ENCODE results near the gene SLC38A10. TPM values are rescaled to one million over a fixed set of nuclear protein-coding genes. Genes with fewer than 3 reads are reported as not detected.

Gene SLC38A10
- total RNA-seq, 1 donor from 2014 or later, result 105 TPM

DNA sequence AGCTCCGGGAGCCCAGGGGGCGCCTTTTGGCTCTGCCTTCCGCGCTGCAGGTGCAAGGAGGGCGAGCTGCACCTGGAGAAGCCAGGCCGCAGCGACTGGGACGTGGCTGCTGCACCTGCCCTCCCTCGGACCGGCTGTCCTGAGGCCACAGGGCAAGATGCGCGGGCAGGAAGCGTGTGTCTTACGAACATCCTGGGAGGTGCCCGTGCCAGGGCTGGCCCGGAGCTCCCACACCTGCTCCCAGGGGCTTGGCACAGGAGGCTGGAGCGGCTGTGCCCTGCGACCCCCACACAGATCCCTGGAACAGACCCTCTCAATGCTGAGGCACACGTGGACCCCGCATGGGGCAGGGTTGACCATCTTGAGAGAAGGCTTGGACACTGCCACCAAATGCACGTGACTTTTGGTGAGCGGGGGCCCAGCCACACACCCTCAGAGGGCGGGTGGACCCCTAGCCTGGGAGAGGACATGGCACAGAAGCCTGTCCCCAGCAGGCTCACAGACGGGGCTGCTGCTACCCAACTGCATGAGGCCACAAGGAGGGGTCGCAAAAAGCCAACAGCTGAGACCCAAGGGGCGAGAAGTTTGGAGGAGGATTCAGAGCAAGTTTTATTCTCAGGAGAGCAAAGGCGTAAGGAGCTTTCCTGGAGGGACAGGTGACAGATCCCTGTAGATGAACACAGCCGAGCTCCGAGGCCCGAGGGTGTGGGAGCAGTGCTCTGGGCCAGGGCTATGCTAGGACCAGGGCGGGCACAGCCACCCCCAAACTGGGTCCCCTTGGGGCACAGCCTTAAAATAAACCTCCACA lies 44.6 kb downstream of the SLC38A10 start:
- Mint-ChIP-seq H3K36me3 (ENCODE audit: low read depth) (peaks cover 18% of the 10 kb centered on the region), H3K27ac (no peak overlapping the region)

DNA sequence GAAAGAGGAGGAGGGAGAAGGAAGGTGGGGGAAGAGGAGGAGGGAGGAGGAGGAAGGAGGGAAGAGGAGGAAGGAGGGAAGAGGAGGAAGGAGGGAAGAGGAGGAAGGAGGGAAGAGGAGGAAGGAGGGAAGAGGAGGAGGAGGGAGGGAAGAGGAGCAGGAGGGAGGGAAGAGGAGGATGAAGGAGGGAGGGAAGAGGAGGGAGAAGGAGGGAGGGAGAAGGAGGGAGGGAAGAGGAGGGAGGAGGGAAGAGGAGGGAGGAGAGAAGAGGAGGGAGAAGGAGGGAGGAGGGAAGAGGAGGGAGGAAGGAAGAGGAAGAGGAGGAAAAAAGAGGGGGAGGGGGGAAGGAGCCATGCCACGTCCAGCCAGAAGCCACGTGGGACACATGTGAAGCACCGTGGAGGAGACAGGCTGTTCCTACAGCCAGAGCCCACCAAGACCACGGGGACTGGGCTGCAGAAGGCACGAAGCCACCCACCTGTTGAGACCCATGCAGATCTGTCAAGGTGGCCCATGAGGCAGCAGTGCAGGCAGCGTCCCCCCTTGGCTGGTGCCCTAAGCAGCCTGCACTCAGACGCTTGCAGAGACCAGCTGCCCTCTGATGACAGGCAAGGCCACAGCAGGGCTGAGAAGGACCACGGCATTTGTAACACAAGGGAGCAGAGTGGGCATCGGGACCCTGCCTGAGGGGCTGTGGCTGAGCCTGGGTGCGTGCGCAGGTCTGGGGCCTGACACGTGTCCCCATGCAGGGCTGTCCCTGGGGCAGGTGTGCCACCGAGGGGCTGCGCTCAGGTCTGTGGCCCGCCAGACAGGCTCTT lies 45.7 kb downstream of the SLC38A10 start:
- Mint-ChIP-seq H3K4me3 (no peak overlapping the region), H3K27ac (no peak overlapping the region), H3K36me3 (ENCODE audit: low read depth) (peaks cover 23% of the 10 kb centered on the region), H3K4me1 (peaks cover 10% of the 10 kb centered on the region), H3K9me3 (no peaks in the 10 kb centered on the region), H3K27me3 (no peaks in the 10 kb centered on the region)
- intact Hi-C loops (cut with micrococcal nuclease), result loop anchor here (5.0 to 10.0 kb wide), 4 partner anchors 75 to 303 kb away; partner anchors contain the start of gene FAAP100
- no peak for DNase-seq

More for the DNA sequence above, 44.6 kb downstream of the SLC38A10 start:
- no peak overlapping the region for H3K4me3 Mint-ChIP-seq
- H3K27me3 Mint-ChIP-seq, result no peaks in the 10 kb centered on the region
- intact Hi-C loops (cut with micrococcal nuclease), result loop anchor here (5.0 to 10.0 kb wide), 3 partner anchors 74 to 302 kb away; partner anchors contain the start of gene FAAP100
- DNase-seq, result no peak
- H3K9me3 Mint-ChIP-seq, result no peaks in the 10 kb centered on the region
- peaks cover 10% of the 10 kb centered on the region for H3K4me1 Mint-ChIP-seq

DNA sequence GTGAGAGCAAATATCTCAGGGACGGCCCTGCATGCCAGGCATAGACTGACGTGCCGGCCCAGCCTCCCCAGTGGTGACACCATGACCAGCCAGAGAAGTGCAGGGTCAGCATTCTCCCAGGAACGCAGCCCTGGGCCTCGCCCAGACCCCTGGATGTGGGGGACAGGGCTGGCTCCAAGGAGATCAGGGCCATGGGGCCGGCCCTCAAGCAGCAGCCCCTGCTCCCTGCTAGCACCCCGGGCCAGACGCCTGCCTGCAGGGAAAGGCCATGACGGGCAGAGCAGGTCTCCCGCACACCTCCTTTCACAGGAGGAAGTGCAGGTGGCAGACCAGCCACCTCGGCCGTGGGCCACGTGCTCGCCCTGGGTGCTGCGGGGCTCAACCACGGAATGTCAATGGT lies 46.5 kb downstream of the SLC38A10 start:
- no peaks in the 10 kb centered on the region for H3K27me3 Mint-ChIP-seq
- DNase-seq, result no peak
- H3K36me3 Mint-ChIP-seq (ENCODE audit: low read depth), result peaks cover 22% of the 10 kb centered on the region
- no peaks in the 10 kb centered on the region for H3K9me3 Mint-ChIP-seq
- no peak overlapping the region for H3K4me3 Mint-ChIP-seq
- intact Hi-C loops (cut with micrococcal nuclease), result loop anchor here (10.0 kb wide), 1 partner anchor 224 kb away; no protein-coding TSS in a partner anchor
- peaks cover 6% of the 10 kb centered on the region for H3K4me1 Mint-ChIP-seq
- H3K27ac Mint-ChIP-seq, result no peak overlapping the region

DNA sequence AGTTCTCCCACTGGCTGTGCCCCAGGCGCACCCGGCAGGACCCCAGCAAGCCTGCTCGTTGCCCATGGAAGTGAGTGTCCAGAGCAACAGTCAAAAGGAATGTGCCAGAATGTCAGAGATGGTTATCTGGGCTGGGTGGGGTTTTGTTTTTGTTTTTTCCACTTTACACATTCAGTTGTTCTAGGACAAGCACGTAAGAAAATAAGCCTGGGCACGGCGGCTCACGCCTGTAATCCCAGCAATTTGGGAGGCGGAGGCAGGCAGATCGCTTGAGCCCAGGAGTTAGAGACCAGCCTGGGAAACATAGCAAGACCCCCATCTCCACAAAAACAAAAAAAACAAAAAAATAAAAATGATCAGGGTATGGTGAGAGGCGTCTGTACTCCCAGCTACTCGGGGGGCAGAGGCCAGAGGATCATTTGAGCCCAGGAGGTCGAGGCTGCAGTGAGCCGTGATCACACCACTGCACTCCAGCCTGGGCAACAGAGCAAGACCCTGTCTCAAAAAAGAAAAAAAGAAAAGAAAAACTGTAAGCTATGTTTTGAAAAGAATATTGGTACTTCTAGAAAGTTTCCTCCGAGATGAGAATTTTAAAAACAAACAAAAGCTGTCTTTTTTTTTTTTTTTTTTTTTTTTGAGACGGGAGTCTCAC lies 47.6 kb downstream of the SLC38A10 start:
- Mint-ChIP-seq H3K36me3 (ENCODE audit: low read depth) (peaks cover 13% of the 10 kb centered on the region), H3K9me3 (no peaks in the 10 kb centered on the region), H3K27ac (no peak overlapping the region), H3K4me1 (no peaks in the 10 kb centered on the region), H3K4me3 (no peak overlapping the region), H3K27me3 (no peaks in the 10 kb centered on the region)
- intact Hi-C loops (cut with micrococcal nuclease), result loop anchor here (10.0 kb wide), 1 partner anchor 223 kb away; no protein-coding TSS in a partner anchor
- no peak for DNase-seq

DNA sequence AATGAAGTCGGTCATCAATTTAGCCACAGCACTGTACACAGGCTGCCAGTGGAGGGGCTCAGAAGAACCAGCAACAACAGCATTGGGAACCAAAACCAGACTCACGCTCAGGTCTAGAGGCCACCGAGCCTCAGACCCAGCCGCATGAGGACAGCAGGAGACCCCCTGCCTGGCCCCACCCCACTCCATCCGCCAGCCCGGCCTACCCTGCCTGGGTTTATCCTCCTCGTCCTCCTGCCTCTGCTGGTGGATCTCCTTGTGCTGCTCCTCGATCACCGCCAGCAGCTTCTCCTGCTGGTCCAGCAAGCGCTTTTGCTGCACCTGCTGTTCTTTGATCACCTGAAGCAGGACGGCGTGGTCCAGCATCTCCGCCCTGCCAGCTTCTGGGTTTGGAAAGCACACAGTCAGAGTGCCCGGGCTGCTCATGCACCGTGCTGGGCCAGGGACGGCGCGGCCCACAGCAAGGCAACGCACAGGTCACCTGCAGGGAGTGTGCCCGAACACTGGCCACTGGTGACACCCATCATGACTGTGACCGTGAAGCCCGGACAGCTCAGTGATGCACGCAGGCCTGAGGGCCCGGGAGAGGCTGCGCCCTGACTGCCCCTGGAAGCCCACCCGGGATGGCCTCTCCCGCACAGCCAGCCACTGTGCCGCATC lies 48.3 kb downstream of the SLC38A10 start:
- intact Hi-C loops (cut with micrococcal nuclease), result loop anchor here (10.0 kb wide), 1 partner anchor 222 kb away; no protein-coding TSS in a partner anchor
- H3K27ac Mint-ChIP-seq, result no peak overlapping the region
- no peak for DNase-seq
- H3K27me3 Mint-ChIP-seq, result no peaks in the 10 kb centered on the region
- H3K9me3 Mint-ChIP-seq, result no peaks in the 10 kb centered on the region
- H3K36me3 Mint-ChIP-seq (ENCODE audit: low read depth), result peaks cover 15% of the 10 kb centered on the region
- H3K4me3 Mint-ChIP-seq, result no peak overlapping the region
- peaks cover 3% of the 10 kb centered on the region for H3K4me1 Mint-ChIP-seq

DNA sequence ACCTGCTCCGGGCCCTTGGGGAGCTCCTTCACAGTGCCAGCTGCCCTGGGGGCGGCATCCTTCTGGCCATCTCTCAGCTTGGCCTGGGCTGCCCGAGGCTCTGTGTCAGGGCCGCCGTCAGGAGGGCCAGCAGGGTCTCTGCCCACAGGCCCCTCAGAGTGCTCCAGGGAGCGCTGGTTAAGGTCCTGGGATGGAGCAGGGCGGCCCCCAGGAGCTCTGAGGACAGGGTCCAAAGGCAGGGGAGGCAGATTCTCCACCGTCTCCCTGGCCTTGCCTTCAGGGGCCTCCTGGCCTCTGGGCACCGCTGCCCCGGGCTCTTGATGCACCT lies 48.8 kb downstream of the SLC38A10 start:
- Mint-ChIP-seq H3K36me3 (ENCODE audit: low read depth) (peaks cover 19% of the 10 kb centered on the region), H3K27ac (no peak overlapping the region), H3K27me3 (no peaks in the 10 kb centered on the region), H3K4me3 (no peak overlapping the region), H3K9me3 (no peaks in the 10 kb centered on the region), H3K4me1 (peaks cover 3% of the 10 kb centered on the region)
- DNase-seq, result no peak
- intact Hi-C loops (cut with micrococcal nuclease), result loop anchor here (10.0 kb wide), 1 partner anchor 222 kb away; no protein-coding TSS in a partner anchor

DNA sequence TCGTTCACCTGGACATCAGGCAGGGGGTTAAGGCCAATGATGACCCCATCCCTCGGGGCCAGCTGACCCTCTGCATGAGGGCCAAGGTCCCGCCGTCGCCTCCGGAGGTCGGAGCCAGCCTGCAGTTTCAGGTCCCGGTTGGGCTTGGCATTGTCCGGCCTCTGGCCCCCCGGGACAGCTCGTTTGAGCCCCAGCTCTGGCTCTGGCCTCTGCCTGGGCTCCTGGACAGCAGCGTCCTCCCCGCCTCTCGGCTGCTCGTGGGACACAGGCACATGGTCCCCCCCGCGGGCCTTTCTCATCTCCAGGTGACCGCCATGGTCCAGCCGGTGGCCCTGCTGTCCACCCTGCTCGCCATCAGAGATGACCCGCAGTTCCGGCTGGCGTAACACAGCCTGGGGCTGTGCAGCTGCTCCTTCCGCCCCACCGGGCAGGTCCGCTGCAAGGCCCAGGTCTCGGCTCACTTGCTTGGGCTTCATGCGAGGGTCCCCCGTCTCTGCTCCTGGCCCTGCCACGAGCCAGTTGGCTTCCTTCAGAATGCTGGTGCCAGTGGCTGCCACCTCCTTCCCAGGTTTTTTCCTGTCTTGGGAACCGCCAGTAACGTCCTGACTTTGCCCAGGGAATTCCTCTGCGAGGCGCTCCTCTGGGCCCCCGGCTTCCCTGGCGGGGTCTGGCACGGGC lies 49.3 kb downstream of the SLC38A10 start:
- intact Hi-C loops (cut with micrococcal nuclease), result loop anchor here (10.0 kb wide), 1 partner anchor 221 kb away; no protein-coding TSS in a partner anchor
- no peak overlapping the region for H3K4me3 Mint-ChIP-seq

DNA sequence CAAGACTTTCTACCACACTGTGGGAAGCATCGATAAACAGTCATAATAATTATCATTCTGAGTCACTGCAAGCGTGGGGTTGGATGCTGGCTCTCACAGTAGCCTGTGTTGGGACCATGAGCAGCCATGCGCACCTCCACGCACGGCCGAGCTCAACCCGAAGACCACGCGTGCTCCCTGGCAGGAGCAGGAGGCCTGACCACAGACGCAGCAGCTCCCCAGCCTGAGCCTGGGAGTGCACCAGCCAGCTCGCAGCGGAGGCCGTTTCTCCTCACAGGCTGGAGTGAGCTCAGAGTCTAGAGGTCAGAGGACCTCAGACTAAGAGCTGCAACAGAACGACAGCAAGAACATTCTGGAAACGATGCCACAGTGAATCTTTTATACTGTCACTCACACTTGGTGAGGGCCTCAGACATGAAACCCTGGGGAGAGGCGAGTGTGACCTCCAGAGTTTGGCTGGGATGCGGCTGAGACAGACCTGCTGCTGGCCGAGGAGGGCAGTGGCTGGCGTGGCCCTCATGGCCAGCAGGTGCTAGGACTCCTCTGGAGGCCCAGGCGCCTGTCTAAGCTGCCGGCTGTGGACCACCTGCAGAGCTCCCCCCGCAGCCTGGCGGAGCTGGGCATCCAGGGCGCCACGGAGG lies 50.0 kb downstream of the SLC38A10 start:
- DNase-seq, result no peak
- Mint-ChIP-seq H3K27ac (peak overlapping the region; percentile 45), H3K4me1 (peaks cover 10% of the 10 kb centered on the region), H3K27me3 (no peaks in the 10 kb centered on the region), H3K9me3 (no peaks in the 10 kb centered on the region), H3K36me3 (ENCODE audit: low read depth) (peaks cover 29% of the 10 kb centered on the region), H3K4me3 (no peak overlapping the region)
- intact Hi-C loops (cut with micrococcal nuclease), result loop anchor here (10.0 kb wide), 1 partner anchor 220 kb away; no protein-coding TSS in a partner anchor

More for the DNA sequence above, 49.3 kb downstream of the SLC38A10 start:
- Mint-ChIP-seq H3K27ac (no peak overlapping the region), H3K27me3 (no peaks in the 10 kb centered on the region), H3K9me3 (no peaks in the 10 kb centered on the region), H3K36me3 (ENCODE audit: low read depth) (peaks cover 24% of the 10 kb centered on the region), H3K4me1 (peaks cover 6% of the 10 kb centered on the region)
- DNase-seq, result no peak

DNA sequence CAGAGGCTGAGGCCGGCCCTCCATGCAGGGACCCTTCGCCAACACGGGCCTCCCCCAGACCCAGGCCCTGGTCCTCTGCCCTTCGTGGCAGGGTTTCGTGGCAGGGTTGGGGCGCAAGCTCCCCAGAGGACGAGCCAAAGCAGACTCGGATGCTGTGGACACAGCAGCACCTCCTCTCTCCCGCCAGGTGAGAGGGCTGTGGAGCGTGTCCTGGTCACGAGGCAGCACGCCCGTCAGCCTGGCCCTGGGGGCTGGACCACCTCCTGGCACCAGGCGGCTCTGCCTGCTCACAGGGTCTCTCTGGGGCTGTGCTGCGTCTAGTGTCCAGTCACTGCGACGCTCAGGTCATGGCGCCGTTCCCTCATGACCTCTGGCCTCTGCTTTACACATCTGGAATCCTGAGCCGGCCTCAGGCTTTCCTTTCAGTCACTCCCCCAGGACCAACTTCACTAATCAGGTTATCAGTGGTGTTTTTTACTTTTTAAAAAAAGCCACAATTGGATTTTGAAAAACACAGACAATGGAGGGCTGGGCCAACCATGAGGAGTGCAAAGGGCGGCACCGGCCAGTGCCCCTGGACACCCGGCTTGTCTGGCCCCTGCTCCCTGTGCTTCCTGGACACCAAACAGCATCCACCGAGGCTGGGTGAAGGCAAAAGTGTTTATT lies 50.6 kb downstream of the SLC38A10 start:
- H3K4me3 Mint-ChIP-seq, result no peak overlapping the region
- H3K9me3 Mint-ChIP-seq, result no peaks in the 10 kb centered on the region
- H3K27ac Mint-ChIP-seq, result peak overlapping the region; percentile 45
- no peaks in the 10 kb centered on the region for H3K27me3 Mint-ChIP-seq
- intact Hi-C loops (cut with micrococcal nuclease), result loop anchor here (5.0 to 10.0 kb wide), 2 partner anchors 142 to 220 kb away; no protein-coding TSS in a partner anchor
- peaks cover 11% of the 10 kb centered on the region for H3K4me1 Mint-ChIP-seq
- DNase-seq, result no peak
- peaks cover 31% of the 10 kb centered on the region for H3K36me3 Mint-ChIP-seq (ENCODE audit: low read depth)

DNA sequence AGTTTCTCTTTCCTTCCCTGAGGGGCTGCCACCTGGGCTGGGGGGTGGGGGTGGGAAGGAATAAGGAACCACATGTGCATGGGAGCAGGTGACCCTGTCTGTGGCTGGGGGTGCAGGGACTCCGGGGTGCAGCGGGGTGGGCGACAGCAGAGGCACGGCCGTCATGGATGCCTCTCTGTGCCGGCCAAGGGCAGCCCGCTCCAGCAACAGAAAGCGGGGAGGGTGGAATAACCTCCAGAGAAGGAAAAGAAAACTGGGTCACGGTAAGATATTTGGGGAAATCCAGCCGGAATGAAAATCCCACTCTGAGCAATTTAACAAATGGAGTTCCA lies 51.8 kb downstream of the SLC38A10 start:
- peaks cover 11% of the 10 kb centered on the region for H3K4me1 Mint-ChIP-seq
- H3K27me3 Mint-ChIP-seq, result no peaks in the 10 kb centered on the region
- intact Hi-C loops (cut with micrococcal nuclease), result loop anchor here (5.0 to 10.0 kb wide), 2 partner anchors 141 to 218 kb away; no protein-coding TSS in a partner anchor
- no peaks in the 10 kb centered on the region for H3K9me3 Mint-ChIP-seq
- H3K27ac Mint-ChIP-seq, result no peak overlapping the region
- H3K36me3 Mint-ChIP-seq (ENCODE audit: low read depth), result peaks cover 28% of the 10 kb centered on the region
- no peak overlapping the region for H3K4me3 Mint-ChIP-seq
- no peak for DNase-seq

DNA sequence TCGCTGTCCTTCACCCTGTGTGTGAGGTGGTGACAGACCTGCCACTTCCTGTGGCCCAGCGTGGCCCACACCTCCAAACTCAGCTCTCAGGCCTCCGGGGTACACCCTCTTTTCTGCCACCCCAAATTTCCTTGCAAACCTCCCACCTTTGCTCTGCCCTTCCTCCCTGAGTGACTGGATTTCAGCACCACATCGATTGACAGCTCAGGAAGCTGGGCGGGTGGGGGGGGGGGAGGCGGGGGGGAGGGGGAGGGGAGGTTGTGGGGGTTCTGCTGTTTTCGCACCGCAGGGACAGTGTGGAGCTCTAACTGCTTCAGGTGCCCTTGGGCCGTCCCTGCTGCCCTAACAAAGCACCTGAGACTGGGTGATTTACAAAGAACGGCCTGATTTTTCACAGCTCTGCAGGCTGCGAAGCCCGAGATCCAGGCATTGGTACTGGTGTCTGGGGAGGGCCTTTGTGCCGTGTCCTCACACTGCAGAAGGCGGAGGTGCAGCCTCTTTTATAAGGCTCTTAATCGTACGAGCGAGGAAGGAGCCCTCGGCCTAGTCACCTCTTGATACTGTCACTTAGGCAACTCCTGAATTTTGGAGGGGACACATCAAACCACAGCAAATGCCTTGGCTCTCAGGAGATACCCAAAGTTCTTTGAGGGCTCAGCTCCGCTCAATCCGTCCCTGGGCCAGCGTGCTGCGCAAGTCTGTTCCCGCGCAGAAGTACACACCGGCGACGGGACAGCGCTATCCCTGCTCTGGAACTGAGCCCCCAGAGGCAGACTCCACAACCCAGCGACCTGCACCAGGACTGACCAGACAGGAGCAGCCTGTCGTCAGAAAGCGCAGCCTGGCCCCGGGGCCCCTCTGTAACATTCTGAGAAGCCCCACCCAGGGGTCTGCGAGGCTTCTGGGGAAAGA lies 52.4 kb downstream of the SLC38A10 start:
- Mint-ChIP-seq H3K9me3 (no peaks in the 10 kb centered on the region), H3K27ac (peak overlapping the region; percentile 71), H3K27me3 (no peaks in the 10 kb centered on the region), H3K4me1 (peaks cover 16% of the 10 kb centered on the region), H3K4me3 (no peak overlapping the region), H3K36me3 (ENCODE audit: low read depth) (peaks cover 28% of the 10 kb centered on the region)
- no peak for DNase-seq
- intact Hi-C loops (cut with micrococcal nuclease), result loop anchor here (5.0 to 10.0 kb wide), 2 partner anchors 140 to 218 kb away; no protein-coding TSS in a partner anchor

All from activated CD4-positive, alpha-beta T cell treated with anti-CD3 and anti-CD28 coated beads, Interleukin-2, amount 10 ng/mL, durations not matched to agents 24 days and 14 days (primary cell).